ENCODE data around the gene HAT1. TPM values are rescaled to one million over a fixed set of nuclear protein-coding genes. Genes with fewer than 3 reads are reported as not detected.
A peak's percentile ranks its signal among the peaks of the same experiment; 100 is the strongest.

The HAT1 gene
- total and polyA plus RNA-seq, 10 of the 15 experiments (the other 5 are each of a cell fraction or from before 2014, with no cell fraction given): 60.0 to 225 (median 130) TPM

GRCh38 chr2:171999161-171999560 is 76.9 kb downstream of the HAT1 start:
- CTCF ChIA-PET: no interaction called here
- Histone ChIP-seq H4K20me1 (ENCODE audit: control insufficient read depth, insufficient read depth) (no peaks in the 10 kb centered on the region), H3K9ac (ENCODE audit: control insufficient read depth, insufficient read depth, low read length) (peak overlapping the region; percentile 65), H2AFZ (ENCODE audit: control insufficient read depth, low read depth, low read length) (peak overlapping the region; percentile 99), H3K36me3 (ENCODE audit: control insufficient read depth in 2 of 2, insufficient read depth in 2 of 2, low read length in 1 of 2) (no peaks in the 10 kb centered on the region), H3K4me1 (ENCODE audit: control insufficient read depth, insufficient read depth, low read length) (peaks cover 6% of the 10 kb centered on the region), H3K27me3 (replicated peaks in 1 of 2; ENCODE audit: control insufficient read depth in 2 of 2, insufficient read depth in 2 of 2, low read length in 1 of 2) (no peaks in the 10 kb centered on the region; a peak in 1 of 4 replicates), H3K27ac (ENCODE audit: control insufficient read depth, insufficient read depth) (no peak overlapping the region), H3K4me3 (peak overlapping the region; percentile 90), H3K4me2 (ENCODE audit: control insufficient read depth, insufficient read depth) (peak overlapping the region; percentile 73), H3K79me2 (ENCODE audit: control insufficient read depth, insufficient read depth, low read length) (no peaks in the 10 kb centered on the region), H3K9me3 (replicated peaks; ENCODE audit: control insufficient read depth, insufficient read depth, low read length) (no peaks in the 10 kb centered on the region)
- POLR2A ChIA-PET: no interaction called here
- in situ Hi-C loops (cut with MboI): no loop called here
- DNase-seq (ENCODE audit: low read depth, low spot score) (no peak), FAIRE-seq (no peak), ATAC-seq (peak; percentile 2; the same call in 1 of the 3 replicates)
- RAD21 ChIA-PET (ENCODE audit: unreplicated experiment): no interaction called here
- intact Hi-C loops (cut with micrococcal nuclease; ENCODE audit: unreplicated experiment): loop anchor here (5.0 kb wide), 2 partner anchors 88 to 103 kb away; partner anchors contain the start of genes DLX1 and DLX2
- no TSS peak for BruUV-seq (replicated peaks)
- WGBS (ENCODE audit: insufficient coverage, insufficient replicate concordance, low lambda C conversion rate, missing lambda C conversion rate): 49% methylated on average over 4 of the region's 4 CpGs
- TF ChIP-seq, protein P1, sequence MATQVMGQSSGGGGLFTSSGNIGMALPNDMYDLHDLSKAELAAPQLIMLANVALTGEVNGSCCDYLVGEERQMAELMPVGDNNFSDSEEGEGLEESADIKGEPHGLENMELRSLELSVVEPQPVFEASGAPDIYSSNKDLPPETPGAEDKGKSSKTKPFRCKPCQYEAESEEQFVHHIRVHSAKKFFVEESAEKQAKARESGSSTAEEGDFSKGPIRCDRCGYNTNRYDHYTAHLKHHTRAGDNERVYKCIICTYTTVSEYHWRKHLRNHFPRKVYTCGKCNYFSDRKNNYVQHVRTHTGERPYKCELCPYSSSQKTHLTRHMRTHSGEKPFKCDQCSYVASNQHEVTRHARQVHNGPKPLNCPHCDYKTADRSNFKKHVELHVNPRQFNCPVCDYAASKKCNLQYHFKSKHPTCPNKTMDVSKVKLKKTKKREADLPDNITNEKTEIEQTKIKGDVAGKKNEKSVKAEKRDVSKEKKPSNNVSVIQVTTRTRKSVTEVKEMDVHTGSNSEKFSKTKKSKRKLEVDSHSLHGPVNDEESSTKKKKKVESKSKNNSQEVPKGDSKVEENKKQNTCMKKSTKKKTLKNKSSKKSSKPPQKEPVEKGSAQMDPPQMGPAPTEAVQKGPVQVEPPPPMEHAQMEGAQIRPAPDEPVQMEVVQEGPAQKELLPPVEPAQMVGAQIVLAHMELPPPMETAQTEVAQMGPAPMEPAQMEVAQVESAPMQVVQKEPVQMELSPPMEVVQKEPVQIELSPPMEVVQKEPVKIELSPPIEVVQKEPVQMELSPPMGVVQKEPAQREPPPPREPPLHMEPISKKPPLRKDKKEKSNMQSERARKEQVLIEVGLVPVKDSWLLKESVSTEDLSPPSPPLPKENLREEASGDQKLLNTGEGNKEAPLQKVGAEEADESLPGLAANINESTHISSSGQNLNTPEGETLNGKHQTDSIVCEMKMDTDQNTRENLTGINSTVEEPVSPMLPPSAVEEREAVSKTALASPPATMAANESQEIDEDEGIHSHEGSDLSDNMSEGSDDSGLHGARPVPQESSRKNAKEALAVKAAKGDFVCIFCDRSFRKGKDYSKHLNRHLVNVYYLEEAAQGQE (IDR thresholded peaks at IDR 0.05; ENCODE audit: low read depth, low read length): no peak
- TF ChIP-seq SMC3 (IDR thresholded peaks at IDR 0.05; ENCODE audit: borderline replicate concordance, low read length): no peak
- no peak for TF ChIP-seq PML (IDR thresholded peaks at IDR 0.05; ENCODE audit: low read length)
- no peak for TF ChIP-seq HDAC6 (IDR thresholded peaks at IDR 0.05; ENCODE audit: unreplicated experiment)
- TF ChIP-seq SPI1 (IDR thresholded peaks at IDR 0.05; ENCODE audit: borderline replicate concordance, insufficient read depth, low read depth, low read length): no peak
- no peak for TF ChIP-seq HCFC1 (IDR thresholded peaks at IDR 0.05; ENCODE audit: low read length)
- TF ChIP-seq FOS (IDR thresholded peaks at IDR 0.05; ENCODE audit: borderline replicate concordance, extremely low read depth, insufficient read length): no peak
- TF ChIP-seq MTA2 (IDR thresholded peaks at IDR 0.05; ENCODE audit: low read depth): no peak
- TF ChIP-seq RAD51 (IDR thresholded peaks at IDR 0.05): no peak
- TF ChIP-seq JUNB (IDR thresholded peaks at IDR 0.05): no peak
- TF ChIP-seq, protein P2, sequence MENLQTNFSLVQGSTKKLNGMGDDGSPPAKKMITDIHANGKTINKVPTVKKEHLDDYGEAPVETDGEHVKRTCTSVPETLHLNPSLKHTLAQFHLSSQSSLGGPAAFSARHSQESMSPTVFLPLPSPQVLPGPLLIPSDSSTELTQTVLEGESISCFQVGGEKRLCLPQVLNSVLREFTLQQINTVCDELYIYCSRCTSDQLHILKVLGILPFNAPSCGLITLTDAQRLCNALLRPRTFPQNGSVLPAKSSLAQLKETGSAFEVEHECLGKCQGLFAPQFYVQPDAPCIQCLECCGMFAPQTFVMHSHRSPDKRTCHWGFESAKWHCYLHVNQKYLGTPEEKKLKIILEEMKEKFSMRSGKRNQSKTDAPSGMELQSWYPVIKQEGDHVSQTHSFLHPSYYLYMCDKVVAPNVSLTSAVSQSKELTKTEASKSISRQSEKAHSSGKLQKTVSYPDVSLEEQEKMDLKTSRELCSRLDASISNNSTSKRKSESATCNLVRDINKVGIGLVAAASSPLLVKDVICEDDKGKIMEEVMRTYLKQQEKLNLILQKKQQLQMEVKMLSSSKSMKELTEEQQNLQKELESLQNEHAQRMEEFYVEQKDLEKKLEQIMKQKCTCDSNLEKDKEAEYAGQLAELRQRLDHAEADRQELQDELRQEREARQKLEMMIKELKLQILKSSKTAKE (IDR thresholded peaks at IDR 0.05; ENCODE audit: low read depth, poor library complexity, severe bottlenecking): no peak
- TF ChIP-seq STAT3 (IDR thresholded peaks at IDR 0.05; ENCODE audit: low read depth, low read length): no peak
- TF ChIP-seq MXI1 (IDR thresholded peaks at IDR 0.05; ENCODE audit: low read depth, low read length): no peak
- TF ChIP-seq, protein P3, sequence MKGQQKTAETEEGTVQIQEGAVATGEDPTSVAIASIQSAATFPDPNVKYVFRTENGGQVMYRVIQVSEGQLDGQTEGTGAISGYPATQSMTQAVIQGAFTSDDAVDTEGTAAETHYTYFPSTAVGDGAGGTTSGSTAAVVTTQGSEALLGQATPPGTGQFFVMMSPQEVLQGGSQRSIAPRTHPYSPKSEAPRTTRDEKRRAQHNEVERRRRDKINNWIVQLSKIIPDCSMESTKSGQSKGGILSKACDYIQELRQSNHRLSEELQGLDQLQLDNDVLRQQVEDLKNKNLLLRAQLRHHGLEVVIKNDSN (IDR thresholded peaks at IDR 0.05; ENCODE audit: borderline replicate concordance, extremely low read length, insufficient read depth, low read depth, low read length): no peak
- no peak for TF ChIP-seq ETV6 (conservative IDR thresholded peaks at IDR 0.05 in 1 of 2, IDR thresholded peaks at IDR 0.05 in 1 of 2; ENCODE audit: borderline replicate concordance in 1 of 2, low read depth in 1 of 2)
- TF ChIP-seq ZNF207 (IDR thresholded peaks at IDR 0.05; ENCODE audit: borderline replicate concordance): no peak
- no peak for TF ChIP-seq SMAD1 (IDR thresholded peaks at IDR 0.05; ENCODE audit: low read depth, partially characterized antibody)
- TF ChIP-seq TCF3 (IDR thresholded peaks at IDR 0.05; ENCODE audit: borderline replicate concordance, insufficient read depth, low read depth, low read length): no peak
- SMC1A ChIA-PET (ENCODE audit: uncharacterized antibody, unreplicated experiment): no interaction called here
